ENCODE data around the gene C17orf78.
"Not testable (repeated sequence)": the region's sequence is repeated elsewhere in the genome, so short reads cannot be mapped to it uniquely, and the experiment has no call there.

The C17orf78 gene

GRCh38 chr17:37385474-37385990, 9.7 kb downstream of the C17orf78 start:
- no peak for DNase-seq

- no peak for DNase-seq
Observed at GRCh38 chr17:37386462-37386861, 10.7 kb downstream of the C17orf78 start.

GRCh38 chr17:37388266-37388665, 12.5 kb downstream of the C17orf78 start:
- no peak for DNase-seq

GRCh38 chr17:37389160-37389559, 13.4 kb downstream of the C17orf78 start:
- DNase-seq = no peak

GRCh38 chr17:37391146-37391545, 15.4 kb downstream of the C17orf78 start:
- DNase-seq = no peak

GRCh38 chr17:37392024-37392590, 16.3 kb downstream of the C17orf78 start:
- no peak for DNase-seq

GRCh38 chr17:37393352-37393751, 17.6 kb downstream of the C17orf78 start:
- DNase-seq = no peak

GRCh38 chr17:37399265-37399803, 23.5 kb downstream of the C17orf78 start:
- DNase-seq = no peak

GRCh38 chr17:37400505-37400904, 24.7 kb downstream of the C17orf78 start:
- no peak for DNase-seq

- not testable (repeated sequence) for DNase-seq
Observed at GRCh38 chr17:37405522-37405921, 29.7 kb downstream of the C17orf78 start.

GRCh38 chr17:37405955-37406634, 30.3 kb downstream of the C17orf78 start:
- DNase-seq = peak in 1 of 56 donors; percentile 46

- DNase-seq = peak in 55 of 56 donors; percentile 8 to 82 (median 65)
Observed at GRCh38 chr17:37406635-37407461, 31.1 kb downstream of the C17orf78 start, which contains the start of the genes ACACA and TADA2A. Gene ACACA, minus strand, starts transcription at chr17:37406836. Its CDS starts 537 bp downstream, at chr17:37406299. Gene TADA2A, plus strand, starts transcription at chr17:37406886. Its CDS starts 4,480 bp downstream, at chr17:37411366.

- DNase-seq = not testable (repeated sequence)
Observed at GRCh38 chr17:37408145-37408479, 32.3 kb downstream of the C17orf78 start.

GRCh38 chr17:37410357-37410756, 34.6 kb downstream of the C17orf78 start:
- no peak for DNase-seq

- DNase-seq = no peak
Observed at GRCh38 chr17:37413875-37414519, 38.2 kb downstream of the C17orf78 start.

GRCh38 chr17:37417852-37418251, 42.1 kb downstream of the C17orf78 start:
- no peak for DNase-seq

GRCh38 chr17:37422971-37423625, 47.3 kb downstream of the C17orf78 start:
- no peak for DNase-seq

- no peak for DNase-seq
Observed at GRCh38 chr17:37425268-37425667, 49.5 kb downstream of the C17orf78 start.

- no peak for DNase-seq
Observed at GRCh38 chr17:37429039-37429438, 53.3 kb downstream of the C17orf78 start.

- no peak for DNase-seq
Observed at GRCh38 chr17:37429453-37429852, 53.7 kb downstream of the C17orf78 start.
